GM19193 (cell line): ENCODE measurements around the gene SLC12A9.

ENCODE experiments used
- POLR2A ChIP-seq: IDR thresholded peaks from 4 replicates; pipeline ENCODE4 v1.6.1; 2011; ENCODE audit not compliant: insufficient read depth, insufficient read length; ENCODE audit errors: extremely low read depth

Gene SLC12A9

DNA sequence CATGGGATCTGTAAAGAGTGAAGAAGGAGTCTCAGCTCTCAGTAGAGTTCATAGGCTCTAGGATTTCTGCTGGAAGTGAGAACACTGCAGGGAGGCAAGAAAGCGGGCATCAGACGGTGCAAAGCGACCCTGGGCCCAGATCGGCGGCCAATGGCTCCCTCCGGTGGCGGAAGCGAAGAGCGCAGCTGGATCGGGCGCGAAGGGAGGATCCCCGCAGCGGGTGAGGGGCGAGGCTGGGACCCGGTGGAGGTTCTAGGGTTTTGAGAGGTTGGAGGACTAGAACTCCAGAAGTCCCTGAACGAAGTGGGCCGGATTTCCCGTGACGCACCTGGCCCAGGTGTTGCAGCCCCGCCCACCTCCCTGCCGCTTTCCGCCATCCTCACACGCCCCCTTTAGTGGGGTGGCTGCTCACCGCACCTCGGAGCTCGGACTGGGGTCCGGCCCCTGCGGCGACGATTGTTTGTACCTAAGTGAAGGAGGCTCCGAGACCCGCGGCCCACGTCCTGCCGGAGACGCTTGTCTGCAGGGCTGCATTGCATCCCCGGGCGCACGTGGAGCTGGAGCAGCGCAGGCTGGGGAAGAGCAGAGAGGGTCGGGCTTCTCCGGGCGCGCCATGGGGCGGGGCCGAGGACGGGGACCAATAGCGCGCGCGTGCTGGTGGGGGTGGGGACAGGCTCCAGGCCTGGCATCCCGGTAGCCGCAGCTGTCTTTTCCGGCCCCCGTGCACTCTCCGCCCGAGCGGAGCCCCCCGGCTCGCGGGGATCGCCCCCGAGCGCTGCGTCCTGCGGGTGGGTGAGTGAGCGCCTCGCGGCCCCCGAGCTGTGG lies at the start of gene SLC12A9:
TSS of gene SLC12A9 (plus strand) at position 666 of the 825 bp plus-strand sequence. CDS start 1,485 bp downstream, outside the sequence.
- peak; percentile 64 for TF ChIP-seq POLR2A

- TF ChIP-seq POLR2A = no peak
These were observed 49.6 kb upstream of the SLC12A9 start for GRCh38 chr7:100802951-100803350.

GRCh38 chr7:100803398-100804161 lies 48.9 kb upstream of the SLC12A9 start:
- peak; percentile 65 for TF ChIP-seq POLR2A

DNA sequence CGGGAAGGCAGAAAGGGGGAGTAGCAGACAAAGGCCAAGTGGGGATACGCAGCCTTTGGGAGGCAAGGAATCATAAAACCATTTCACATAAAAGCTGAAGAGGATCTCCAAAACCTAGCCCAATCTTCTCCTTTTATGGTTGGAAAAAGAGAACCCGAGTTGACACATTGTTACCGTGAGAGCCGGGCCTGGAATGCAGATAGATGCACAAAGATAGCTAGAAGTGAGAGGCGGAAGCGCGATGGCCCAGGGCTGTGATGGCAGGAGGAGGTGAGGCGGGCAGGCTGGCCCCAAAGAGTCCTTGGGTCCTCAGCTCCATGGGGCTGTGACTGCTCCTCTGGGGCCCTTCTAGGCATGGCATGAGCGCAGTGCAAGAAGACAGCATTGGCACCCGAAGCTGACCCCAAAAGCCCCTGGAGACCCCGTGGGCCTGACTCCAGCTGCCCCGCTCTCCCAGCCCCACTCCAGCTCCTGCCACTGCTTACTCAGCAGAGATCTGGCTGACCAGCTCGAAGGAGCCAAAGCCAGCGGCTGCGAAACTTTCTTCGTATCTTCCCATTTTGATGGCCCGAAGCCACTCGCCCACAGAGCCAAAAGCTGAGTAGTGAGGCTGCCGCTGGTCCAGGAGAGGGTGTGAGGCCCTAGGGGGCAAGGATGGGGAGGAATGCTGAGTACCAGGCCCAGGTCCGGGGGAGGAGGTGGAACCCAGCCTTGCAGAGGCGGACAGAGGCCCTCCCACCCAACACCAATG lies 47.7 kb upstream of the SLC12A9 start:
- no peak for TF ChIP-seq POLR2A

GRCh38 chr7:100806276-100806675 lies 46.2 kb upstream of the SLC12A9 start:
- no peak for TF ChIP-seq POLR2A

DNA sequence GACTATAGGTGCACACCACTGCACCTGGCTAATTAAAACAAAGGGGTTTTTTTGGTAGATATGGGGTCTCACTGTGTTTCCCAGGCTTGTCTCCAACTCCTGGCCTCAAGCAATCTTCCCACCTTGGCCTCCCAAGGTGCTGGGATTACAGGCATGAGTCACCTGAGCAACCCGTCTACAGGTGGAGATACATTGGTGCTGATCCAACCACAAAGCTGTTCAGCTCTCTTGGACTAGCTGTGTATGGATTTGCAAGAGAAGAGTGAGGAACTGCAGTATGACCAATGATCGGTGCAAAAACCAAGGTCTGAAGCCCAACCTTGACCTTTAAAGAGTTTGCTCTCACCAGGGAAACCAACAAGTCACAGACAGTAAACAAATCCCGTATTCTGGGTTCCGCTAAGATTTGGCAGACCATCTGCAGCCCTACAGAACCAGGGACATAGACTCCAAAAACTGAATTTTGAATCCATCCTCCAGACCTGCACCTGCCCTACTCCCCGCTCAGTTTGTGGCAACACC lies 44.1 kb upstream of the SLC12A9 start:
- TF ChIP-seq POLR2A = no peak

DNA sequence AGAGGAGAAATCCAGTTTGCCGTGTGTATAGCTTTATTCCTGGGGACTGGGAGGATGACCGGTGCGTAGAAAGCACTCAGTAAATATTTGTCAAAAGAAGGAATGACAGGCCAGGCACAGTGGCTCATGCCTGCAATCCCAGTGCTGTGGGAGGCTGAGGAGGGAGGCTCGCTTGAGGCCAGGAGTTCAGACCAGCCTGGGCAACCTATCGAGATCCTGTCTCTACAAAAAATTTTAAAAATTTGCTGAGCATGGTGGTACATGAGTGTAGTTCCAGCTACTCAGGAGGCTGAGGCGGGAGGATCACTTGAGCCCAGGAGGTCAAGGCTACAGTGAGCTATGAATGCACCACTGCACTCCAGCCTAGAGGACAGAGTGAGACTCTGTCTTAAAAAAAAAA lies 41.0 kb upstream of the SLC12A9 start:
- TF ChIP-seq POLR2A = no peak

DNA sequence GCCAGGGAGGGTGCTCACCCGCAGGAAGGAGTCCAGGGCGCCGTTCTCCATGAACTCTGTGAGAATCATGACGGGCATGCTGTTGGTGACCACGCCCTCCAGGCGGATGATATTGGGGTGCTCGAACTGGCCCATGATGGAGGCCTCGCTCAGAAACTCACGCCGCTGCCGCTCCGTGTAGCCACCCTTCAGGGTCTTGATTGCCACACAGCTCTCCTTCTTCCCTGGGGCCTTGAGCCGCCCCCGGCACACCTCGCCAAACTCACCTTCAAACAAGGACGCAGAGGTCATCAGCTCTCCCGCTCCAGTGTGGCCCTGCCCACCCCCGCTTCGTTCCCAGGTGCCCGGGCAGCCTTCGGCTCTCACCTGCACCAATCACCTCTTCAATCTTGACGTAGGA lies 39.8 kb upstream of the SLC12A9 start:
- TF ChIP-seq POLR2A = no peak

GRCh38 chr7:100817097-100817496 lies 35.4 kb upstream of the SLC12A9 start:
- TF ChIP-seq POLR2A = no peak

- TF ChIP-seq POLR2A = no peak
These were observed 34.1 kb upstream of the SLC12A9 start for GRCh38 chr7:100818366-100818765.

GRCh38 chr7:100818825-100819224 lies 33.7 kb upstream of the SLC12A9 start:
- no peak for TF ChIP-seq POLR2A

- TF ChIP-seq POLR2A = no peak
These were observed 32.9 kb upstream of the SLC12A9 start for GRCh38 chr7:100819586-100819985.

DNA sequence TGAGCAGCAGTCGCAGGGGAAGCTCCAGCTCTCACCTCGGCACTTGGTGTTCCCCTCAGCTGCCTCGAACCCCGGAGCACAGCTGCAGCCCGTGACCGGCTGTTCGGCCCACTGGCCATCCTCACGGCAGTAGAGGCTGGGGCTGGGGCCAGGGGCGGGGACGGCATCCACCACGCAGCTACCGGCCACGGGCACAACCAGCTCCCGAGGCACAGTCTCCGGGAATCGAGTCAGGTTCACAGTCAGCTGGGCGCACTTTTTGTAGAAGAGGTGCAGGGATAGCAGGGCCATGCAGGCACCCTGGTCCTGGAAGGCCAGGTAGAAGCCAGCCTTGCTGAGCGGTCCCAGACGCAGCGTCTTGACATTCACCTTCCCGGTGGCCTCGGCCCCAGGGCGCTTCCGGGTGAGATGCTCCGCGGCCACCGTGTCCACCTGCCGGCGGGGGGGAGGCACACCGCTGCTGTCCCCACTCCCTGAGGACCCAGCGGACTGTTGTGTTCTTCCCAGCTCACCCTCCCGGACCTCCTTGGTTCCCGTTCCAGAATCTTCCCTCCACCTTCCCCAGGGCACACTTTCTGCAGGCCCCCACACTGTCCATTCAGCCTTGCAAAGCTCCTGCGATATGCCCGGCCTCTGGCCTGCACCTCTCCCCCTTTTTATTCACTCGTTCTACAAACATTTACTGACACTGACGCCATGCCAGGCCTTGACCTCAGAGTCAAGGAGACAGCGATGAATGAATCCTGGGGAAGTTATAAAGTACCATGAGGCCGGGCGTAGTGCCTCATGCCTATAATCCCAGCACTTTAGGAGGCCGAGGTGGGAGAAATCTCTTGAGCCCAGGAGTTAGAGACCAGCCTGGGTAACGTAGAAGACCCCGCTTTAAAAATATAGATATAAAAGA lies 30.0 kb upstream of the SLC12A9 start:
- no peak for TF ChIP-seq POLR2A

GRCh38 chr7:100823140-100823525 lies 29.4 kb upstream of the SLC12A9 start:
- no peak for TF ChIP-seq POLR2A
